Activated CD4-positive, alpha-beta T cell treated with anti-CD3 and anti-CD28 coated beads for 36 hours (primary cell): ENCODE results near the gene BORCS6. TPM values are rescaled to one million over a fixed set of nuclear protein-coding genes. Genes with fewer than 3 reads are reported as not detected.

Experiments
- ATAC-seq: fragments of 200-7000 bp; cut with Tn5 transposase; one replicate; pipeline ENCODE4 v1.10.0; 2021; ENCODE audit warnings: mild to moderate bottlenecking, moderate library complexity
- CTCF ChIA-PET: fragments of 350-600 bp; sonication (Branson Sonifier 250); formaldehyde crosslinking; loops from one replicate; lab custom pipeline; 2021; ENCODE audit warnings: antibody characterized with exemption; lab: Charles Lee
- POLR2A ChIA-PET: fragments of 350-600 bp; sonication (Branson Sonifier 250); formaldehyde crosslinking; loops from one replicate; lab custom pipeline; 2021; ENCODE audit warnings: antibody characterized with exemption, inconsistent platforms; lab: Charles Lee
- DNase-seq: peaks from one replicate; pipeline ENCODE4 v3.0.0-alpha.2; 2020
- H3K27ac Mint-ChIP-seq: one replicate; pipeline ENCODE4 v1.8.0; 2021; ENCODE audit warnings: mixed read lengths
- H3K27me3 Mint-ChIP-seq: one replicate; pipeline ENCODE4 v1.8.0; 2021; ENCODE audit warnings: mixed read lengths
- H3K36me3 Mint-ChIP-seq: one replicate; pipeline ENCODE4 v1.8.0; 2021; ENCODE audit warnings: low read depth, mixed read lengths
- H3K4me1 Mint-ChIP-seq: one replicate; pipeline ENCODE4 v1.8.0; 2021; ENCODE audit warnings: mixed read lengths
- H3K4me3 Mint-ChIP-seq: one replicate; pipeline ENCODE4 v1.8.0; 2021; ENCODE audit warnings: mild to moderate bottlenecking, moderate library complexity, mixed read lengths
- H3K9me3 Mint-ChIP-seq: one replicate; pipeline ENCODE4 v1.8.0; 2021; ENCODE audit warnings: low read depth, mixed read lengths
- intact Hi-C, 2 experiments: fragments of 100-400 bp; cut with DNase I in 1 of 2; cut with micrococcal nuclease in 1 of 2; formaldehyde crosslinking; loops; one replicate each; pipeline versions ENCODE4 v1.14.2 to v1.15.1; 2022 to 2024; cut with DNase I, micrococcal nuclease
- total RNA-seq, 2 experiments: library from RNA; stranded (reverse); gene quantifications; one replicate each; pipeline ENCODE4 v1.2.3, GENCODE V29; 2021

The BORCS6 gene
- total RNA-seq, 2 experiments from 2014 or later, result 3.9 to 4.5 TPM

DNA sequence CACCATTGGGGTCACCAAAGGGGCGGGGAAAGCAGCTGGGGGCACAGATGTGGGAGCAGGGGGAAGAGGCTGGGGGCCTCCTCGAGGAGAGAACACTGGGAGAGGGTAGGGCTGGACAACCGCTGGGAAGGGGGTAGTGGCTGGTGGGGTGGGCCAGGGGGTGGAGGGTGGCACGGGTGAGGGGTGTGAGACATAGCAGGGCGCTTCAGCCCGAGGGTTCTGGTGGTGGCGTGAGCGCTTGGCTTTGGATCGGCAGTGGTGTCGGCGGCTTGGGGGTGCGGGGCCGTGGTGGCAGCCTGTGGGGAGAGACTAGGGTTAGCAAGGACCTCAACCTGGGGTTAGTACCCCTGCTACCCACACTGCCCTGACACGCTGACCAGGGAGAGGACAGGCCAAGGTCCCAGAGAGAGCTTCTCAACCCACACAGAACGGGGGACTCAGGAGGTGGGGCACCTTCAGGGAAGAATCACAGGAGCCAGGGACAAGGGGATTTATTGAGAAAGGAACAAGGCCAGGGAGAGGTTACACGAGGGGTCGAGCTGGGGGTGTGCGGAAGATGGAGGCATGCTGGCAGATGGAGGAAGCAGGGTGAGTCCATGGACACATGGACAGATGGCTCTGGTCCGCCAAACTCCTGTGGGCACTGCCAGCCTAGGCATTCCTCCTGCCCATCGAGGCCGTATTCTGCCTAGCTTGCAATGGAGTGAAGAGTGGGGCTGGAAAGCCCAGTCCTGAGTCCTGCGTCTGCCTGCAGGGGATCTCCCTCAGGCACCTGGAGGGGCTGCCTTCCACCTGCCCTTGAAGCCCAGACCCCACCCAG is 46.2 kb downstream of the BORCS6 start:
- Mint-ChIP-seq H3K36me3 (peaks cover 51% of the 10 kb centered on the region), H3K9me3 (no peaks in the 10 kb centered on the region), H3K27me3 (no peaks in the 10 kb centered on the region), H3K4me1 (no peaks in the 10 kb centered on the region), H3K27ac (no peak overlapping the region), H3K4me3 (no peak overlapping the region)
- intact Hi-C loops, result no loop called here
- no peak for ATAC-seq
- CTCF ChIA-PET, result interaction anchor here (0.7 to 1.1 kb wide), 2 partner anchors 34 to 40 kb away, joined by 3 read pairs; no protein-coding TSS in a partner anchor
- POLR2A ChIA-PET, result no interaction called here
- DNase-seq, result no peak

GRCh38 chr17:8142887-8143580 is 46.9 kb downstream of the BORCS6 start:
- ChIA-PET POLR2A (no interaction called here), CTCF (no interaction called here)
- intact Hi-C loops, result no loop called here
- Mint-ChIP-seq H3K4me1 (no peaks in the 10 kb centered on the region), H3K27me3 (no peaks in the 10 kb centered on the region), H3K27ac (no peak overlapping the region), H3K9me3 (no peaks in the 10 kb centered on the region), H3K36me3 (peaks cover 44% of the 10 kb centered on the region), H3K4me3 (no peak overlapping the region)
- DNase-seq (no peak), ATAC-seq (no peak)

GRCh38 chr17:8142158-8142886 is 47.7 kb downstream of the BORCS6 start:
- Mint-ChIP-seq H3K27ac (no peak overlapping the region), H3K27me3 (no peaks in the 10 kb centered on the region), H3K4me1 (no peaks in the 10 kb centered on the region), H3K4me3 (no peak overlapping the region), H3K36me3 (peaks cover 40% of the 10 kb centered on the region), H3K9me3 (no peaks in the 10 kb centered on the region)
- no peak for ATAC-seq
- no peak for DNase-seq
- ChIA-PET POLR2A (interaction anchor here (1.9 to 2.1 kb wide), 2 partner anchors 14 to 31 kb away, joined by 5 to 8 read pairs; no protein-coding TSS in a partner anchor), CTCF (interaction anchor here (0.7 kb wide), 1 partner anchor 24 kb away, joined by 3 read pairs; the partner anchor contains the start of gene ALOXE3)
- intact Hi-C loops, result no loop called here

DNA sequence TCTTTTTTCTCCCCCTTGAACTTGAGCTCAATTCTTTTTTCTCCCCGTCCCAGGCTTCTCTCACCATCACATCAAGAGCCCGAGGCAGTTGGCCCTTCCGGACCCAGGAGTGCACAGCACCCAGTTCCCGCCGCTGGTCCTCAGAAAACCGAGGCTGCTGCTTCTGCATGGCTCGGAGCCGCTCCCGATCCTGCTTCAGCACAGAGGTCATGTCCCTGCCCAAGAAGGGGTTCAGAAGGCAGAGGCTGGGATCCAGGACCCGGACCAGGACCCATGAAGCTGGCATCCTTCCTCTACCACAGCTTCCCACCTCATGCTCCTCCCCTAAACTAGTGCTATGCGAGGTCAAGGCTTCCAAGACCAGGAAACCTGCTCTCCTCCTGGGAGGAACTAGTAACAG is 48.2 kb downstream of the BORCS6 start:
- DNase-seq, result no peak
- CTCF ChIA-PET, result interaction anchor here (0.6 to 0.7 kb wide), 2 partner anchors 23 to 548 kb away, joined by 3 read pairs; partner anchors contain the start of gene ALOXE3
- H3K9me3 Mint-ChIP-seq, result no peaks in the 10 kb centered on the region
- no peak for ATAC-seq
- no peak overlapping the region for H3K4me3 Mint-ChIP-seq
- H3K27ac Mint-ChIP-seq, result no peak overlapping the region
- no peaks in the 10 kb centered on the region for H3K4me1 Mint-ChIP-seq
- POLR2A ChIA-PET, result interaction anchor here (1.1 to 2.1 kb wide), 3 partner anchors 12 to 32 kb away, joined by 4 to 8 read pairs (median 5); no protein-coding TSS in a partner anchor
- intact Hi-C loops, result no loop called here
- H3K36me3 Mint-ChIP-seq, result peaks cover 37% of the 10 kb centered on the region
- no peaks in the 10 kb centered on the region for H3K27me3 Mint-ChIP-seq

- H3K36me3 Mint-ChIP-seq, result peaks cover 30% of the 10 kb centered on the region
- no peak overlapping the region for H3K27ac Mint-ChIP-seq
- no peaks in the 10 kb centered on the region for H3K9me3 Mint-ChIP-seq
Observed at GRCh38 chr17:8141045-8141444, 48.9 kb downstream of the BORCS6 start.

GRCh38 chr17:8140065-8141029 is 49.6 kb downstream of the BORCS6 start:
- Mint-ChIP-seq H3K4me3 (no peak overlapping the region), H3K27me3 (no peaks in the 10 kb centered on the region), H3K9me3 (no peaks in the 10 kb centered on the region), H3K27ac (no peak overlapping the region), H3K36me3 (peaks cover 25% of the 10 kb centered on the region), H3K4me1 (no peaks in the 10 kb centered on the region)
- intact Hi-C loops, result no loop called here
- ATAC-seq (no peak), DNase-seq (no peak)
- ChIA-PET POLR2A (interaction anchor here (1.1 to 2.9 kb wide), 6 partner anchors 10 to 33 kb away, joined by 4 to 14 read pairs (median 6); no protein-coding TSS in a partner anchor), CTCF (interaction anchor here (0.5 to 4.4 kb wide), 11 partner anchors 11 to 166 kb away, joined by 3 to 60 read pairs (median 4); partner anchors contain the start of genes ALOXE3, HES7 and SLC25A35)

More at GRCh38 chr17:8141045-8141444, 48.9 kb downstream of the BORCS6 start:
- H3K27me3 Mint-ChIP-seq, result no peaks in the 10 kb centered on the region
- no peaks in the 10 kb centered on the region for H3K4me1 Mint-ChIP-seq
- DNase-seq (no peak), ATAC-seq (no peak)
- no peak overlapping the region for H3K4me3 Mint-ChIP-seq
- ChIA-PET CTCF (interaction anchor here (0.6 to 4.4 kb wide), 4 partner anchors 10 to 547 kb away, joined by 3 to 60 read pairs (median 3); partner anchors contain the start of genes ALOXE3 and HES7), POLR2A (interaction anchor here (1.1 to 2.1 kb wide), 4 partner anchors 10 to 32 kb away, joined by 4 to 8 read pairs (median 4); no protein-coding TSS in a partner anchor)
- intact Hi-C loops, result no loop called here

- no peak overlapping the region for H3K4me3 Mint-ChIP-seq
- ChIA-PET POLR2A (interaction anchor here (0.6 to 2.9 kb wide), 11 partner anchors 12 to 454 kb away, joined by 3 to 29 read pairs (median 6); partner anchors contain the start of gene HES7), CTCF (interaction anchor here (0.6 to 4.4 kb wide), 27 partner anchors 10 to 291 kb away, joined by 3 to 60 read pairs (median 6); partner anchors contain the start of genes ALOXE3, AURKB, BORCS6 and CTC1)
- H3K27me3 Mint-ChIP-seq, result no peaks in the 10 kb centered on the region
- H3K9me3 Mint-ChIP-seq, result no peaks in the 10 kb centered on the region
- H3K4me1 Mint-ChIP-seq, result no peaks in the 10 kb centered on the region
- peak; percentile 90 for ATAC-seq
- H3K36me3 Mint-ChIP-seq, result peaks cover 19% of the 10 kb centered on the region
- no peak overlapping the region for H3K27ac Mint-ChIP-seq
- peak; percentile 98 for DNase-seq
- intact Hi-C loops, result loop anchor here (1.0 to 5.0 kb wide), 13 partner anchors 12 to 298 kb away; partner anchors contain the start of genes CTC1 (in 1 of the 2), NDEL1 (in 1 of the 2) and RPL26 (in 1 of the 2)
Observed at GRCh38 chr17:8138672-8139371, 51.2 kb downstream of the BORCS6 start.

DNA sequence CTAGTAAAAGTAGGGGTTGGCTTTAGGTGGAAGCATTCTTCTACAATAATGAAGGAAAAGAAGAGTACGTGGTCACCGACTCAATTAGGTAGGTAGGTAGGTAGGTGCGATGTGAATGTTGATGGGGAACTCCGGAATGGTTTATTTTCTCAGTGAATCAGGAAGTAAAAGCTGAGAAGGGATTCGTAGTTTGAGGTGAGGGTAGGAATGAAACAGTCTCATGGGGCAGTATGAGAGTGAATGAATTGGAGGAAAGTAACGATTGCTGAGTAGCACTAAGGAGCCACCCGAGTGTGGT is 51.7 kb downstream of the BORCS6 start:
- no peak for ATAC-seq
- H3K4me3 Mint-ChIP-seq, result no peak overlapping the region

More for the DNA sequence above, 51.7 kb downstream of the BORCS6 start:
- POLR2A ChIA-PET, result interaction anchor here (0.6 to 2.9 kb wide), 8 partner anchors 12 to 68 kb away, joined by 4 to 29 read pairs (median 8); partner anchors contain the start of gene HES7
- H3K4me1 Mint-ChIP-seq, result no peaks in the 10 kb centered on the region
- H3K36me3 Mint-ChIP-seq, result peaks cover 19% of the 10 kb centered on the region
- no peak overlapping the region for H3K27ac Mint-ChIP-seq
- CTCF ChIA-PET, result interaction anchor here (0.7 to 4.4 kb wide), 26 partner anchors 10 to 660 kb away, joined by 3 to 60 read pairs (median 6); partner anchors contain the start of genes ALOXE3, AURKB, BORCS6 and CTC1
- intact Hi-C loops, result loop anchor here (1.0 to 5.0 kb wide), 6 partner anchors 12 to 299 kb away; partner anchors contain the start of genes NDEL1 (in 1 of the 2) and RPL26 (in 1 of the 2)
- H3K9me3 Mint-ChIP-seq, result no peaks in the 10 kb centered on the region
- no peak for DNase-seq
- no peaks in the 10 kb centered on the region for H3K27me3 Mint-ChIP-seq
